ENCODE results near the gene DNAH3. TPM values are rescaled to one million over a fixed set of nuclear protein-coding genes. Genes with fewer than 3 reads are reported as not detected.

The DNAH3 gene
- total and polyA plus RNA-seq, 2 donors: 0.09 to 0.30 TPM

DNA sequence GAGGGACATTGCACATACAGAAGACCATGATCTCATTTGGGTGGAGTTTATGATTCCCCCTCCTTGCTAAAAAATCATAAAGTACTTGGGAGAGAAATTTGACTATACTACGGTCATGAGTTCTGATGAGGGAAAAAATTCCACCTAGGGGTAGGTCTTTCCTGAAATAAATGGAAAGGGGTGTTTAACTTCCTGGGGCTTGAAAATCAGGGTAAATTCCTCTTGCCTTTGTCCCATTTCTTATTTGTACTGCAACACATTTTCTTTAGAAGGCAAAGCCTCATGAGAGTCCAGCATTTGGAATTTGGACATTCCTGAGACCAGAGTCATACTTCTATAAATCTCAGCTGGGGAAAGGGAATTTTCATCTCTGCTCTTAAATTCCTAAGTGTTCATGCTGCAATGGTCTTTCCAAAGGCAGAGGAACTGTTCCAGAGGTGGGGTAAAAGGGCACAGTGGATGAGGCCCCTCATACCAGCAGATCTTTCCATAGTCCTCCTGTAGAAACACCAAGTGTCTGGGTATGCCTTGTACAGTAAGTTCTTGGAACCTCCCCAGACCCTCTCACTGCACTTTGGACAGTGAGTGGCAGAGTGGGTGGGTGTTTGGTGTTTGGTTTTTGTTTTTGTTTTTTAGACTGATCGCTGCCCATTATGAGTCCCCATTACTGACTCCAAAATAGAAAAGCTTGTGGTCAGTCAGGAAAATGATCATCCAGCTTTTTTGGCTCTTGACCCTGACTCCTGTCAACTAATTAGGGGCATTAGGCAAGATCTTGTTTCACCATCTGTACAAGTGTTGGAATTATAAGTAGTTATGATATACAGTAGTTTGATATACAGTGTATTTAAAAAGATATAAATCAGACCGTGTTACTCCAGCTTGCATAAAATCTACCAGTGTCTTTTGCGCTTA lies 244.0 kb downstream of the DNAH3 start:
- Histone ChIP-seq H3K36me3 (ENCODE audit: control insufficient read depth in 2 of 2, insufficient read depth in 2 of 2, low read length in 1 of 2) (no peaks in the 10 kb centered on the region), H3K27me3 (ENCODE audit: control insufficient read depth in 2 of 2, insufficient read depth in 1 of 2, low read length in 1 of 2) (no peaks in the 10 kb centered on the region), H3K27ac (ENCODE audit: low read depth in 1 of 2, low read length in 1 of 2) (no peak overlapping the region), H3K4me1 (ENCODE audit: control insufficient read depth in 2 of 2, insufficient read depth in 2 of 2, low read length in 2 of 2) (peaks cover 7 to 17% of the 10 kb centered on the region in 2 donors), H3K4me3 (ENCODE audit: low read length in 2 of 2) (no peak overlapping the region), H3K9me3 (ENCODE audit: control insufficient read depth in 2 of 2, insufficient read depth in 1 of 2, low read length in 1 of 2) (no peaks in the 10 kb centered on the region)
- WGBS: 95% methylated on average over 4 of the region's 4 CpGs
- no peak for DNase-seq (ENCODE audit: low read depth in 6 of 9, low spot score in 9 of 9)

DNA sequence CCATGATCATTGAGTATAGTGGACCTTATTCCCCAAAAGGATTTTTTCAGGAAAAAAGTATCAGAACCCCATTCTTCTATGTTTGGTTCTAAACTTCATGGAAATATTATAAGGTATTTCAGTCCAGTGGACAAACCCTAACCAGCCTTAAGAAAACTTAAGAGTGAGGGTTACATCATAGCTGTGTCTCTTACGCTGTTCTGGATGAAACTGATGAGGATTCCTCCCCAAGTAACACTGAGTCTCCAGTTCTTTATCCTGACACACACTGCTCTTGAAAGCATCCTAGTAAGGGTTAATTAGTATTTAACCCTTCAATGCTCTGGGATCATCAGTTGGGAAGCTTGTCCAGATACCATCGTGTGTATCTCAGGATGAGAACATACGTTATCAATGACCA lies 245.1 kb downstream of the DNAH3 start:
- WGBS: 95% methylated on average over 3 of the region's 3 CpGs
- Histone ChIP-seq H3K27ac (ENCODE audit: low read depth in 1 of 2, low read length in 1 of 2) (no peak overlapping the region), H3K4me1 (ENCODE audit: control insufficient read depth in 2 of 2, insufficient read depth in 2 of 2, low read length in 2 of 2) (peaks cover 12 to 17% of the 10 kb centered on the region in 2 donors), H3K27me3 (ENCODE audit: control insufficient read depth in 2 of 2, insufficient read depth in 1 of 2, low read length in 1 of 2) (no peaks in the 10 kb centered on the region), H3K4me3 (ENCODE audit: low read length in 2 of 2) (no peak overlapping the region), H3K36me3 (ENCODE audit: control insufficient read depth in 2 of 2, insufficient read depth in 2 of 2, low read length in 1 of 2) (no peaks in the 10 kb centered on the region), H3K9me3 (ENCODE audit: control insufficient read depth in 2 of 2, insufficient read depth in 1 of 2, low read length in 1 of 2) (no peaks in the 10 kb centered on the region)
- no peak for DNase-seq (ENCODE audit: low read depth in 6 of 9, low spot score in 9 of 9)

DNA sequence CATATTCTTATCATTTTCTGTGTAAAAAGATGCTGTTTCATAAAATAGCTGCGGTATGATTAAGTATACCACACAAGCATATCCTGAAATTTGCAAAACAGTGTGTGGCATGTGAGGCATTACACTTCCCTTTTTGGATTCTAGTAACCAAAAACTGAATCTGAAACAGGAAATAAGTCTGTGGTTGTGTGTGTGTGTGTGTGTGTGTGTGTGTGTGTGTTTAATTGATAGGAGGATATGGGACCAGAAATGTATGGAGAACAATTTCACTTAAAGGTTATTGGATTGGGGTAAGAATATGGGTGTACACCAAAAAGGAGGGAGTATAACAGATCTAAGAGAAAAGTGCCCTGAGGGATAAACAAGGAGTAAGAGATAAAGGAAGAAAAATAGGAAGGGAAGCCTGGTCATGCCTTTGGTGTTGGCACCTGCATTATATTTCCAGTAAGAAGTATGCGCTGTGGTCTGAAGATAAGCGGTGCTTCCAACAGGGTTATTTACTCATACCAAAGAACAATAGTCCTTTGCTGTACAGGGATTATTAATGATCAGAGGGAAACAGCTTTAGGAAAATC lies 246.1 kb downstream of the DNAH3 start:
- H3K4me1 ChIP-seq (ENCODE audit: control insufficient read depth in 2 of 2, insufficient read depth in 2 of 2, low read length in 2 of 2): peaks cover 12 to 19% of the 10 kb centered on the region in 2 donors

DNA sequence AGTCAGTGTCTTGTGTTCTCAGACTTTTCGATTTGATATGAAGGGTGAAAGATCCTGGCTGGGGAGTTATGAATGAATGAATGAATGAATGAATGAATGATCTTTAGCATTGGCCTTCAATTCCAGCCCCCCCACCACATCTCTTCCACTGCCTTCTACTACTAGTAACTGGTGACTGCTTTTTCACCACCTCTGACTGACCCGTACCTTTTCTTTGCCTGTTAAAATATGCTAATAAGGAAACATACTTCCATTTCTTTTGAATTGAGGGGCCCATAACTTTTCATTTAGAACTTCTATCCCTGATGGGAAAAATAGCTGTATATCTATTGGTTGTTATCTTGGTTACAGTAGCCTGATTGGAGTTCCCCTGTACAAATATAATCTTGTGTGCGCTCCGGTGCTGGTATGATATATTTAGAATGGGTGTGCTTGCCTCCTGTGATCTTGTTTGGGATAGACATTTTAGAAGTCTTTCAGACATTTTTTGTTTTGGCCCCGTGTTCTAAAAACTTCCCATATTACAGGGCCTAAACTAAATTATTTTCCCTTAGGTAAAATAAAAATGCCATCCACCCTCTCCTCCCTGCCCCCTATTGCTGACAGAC lies 246.6 kb downstream of the DNAH3 start:
- no peak for DNase-seq (ENCODE audit: low read depth in 6 of 9, low spot score in 9 of 9)
- H3K36me3 ChIP-seq (ENCODE audit: control insufficient read depth in 2 of 2, insufficient read depth in 2 of 2, low read length in 1 of 2): no peaks in the 10 kb centered on the region
- 37% methylated on average over 5 of the region's 5 CpGs for WGBS
- peak overlapping the region in 1 of 2 donors; percentile 67 for H3K27ac ChIP-seq (ENCODE audit: low read depth in 1 of 2, low read length in 1 of 2)
- no peaks in the 10 kb centered on the region for H3K27me3 ChIP-seq (ENCODE audit: control insufficient read depth in 2 of 2, insufficient read depth in 1 of 2, low read length in 1 of 2)
- no peaks in the 10 kb centered on the region for H3K9me3 ChIP-seq (ENCODE audit: control insufficient read depth in 2 of 2, insufficient read depth in 1 of 2, low read length in 1 of 2)
- H3K4me3 ChIP-seq (ENCODE audit: low read length in 2 of 2): no peak overlapping the region
- peaks cover 18 to 24% of the 10 kb centered on the region in 2 donors for H3K4me1 ChIP-seq (ENCODE audit: control insufficient read depth in 2 of 2, insufficient read depth in 2 of 2, low read length in 2 of 2)

More for the DNA sequence above, 246.1 kb downstream of the DNAH3 start:
- no peaks in the 10 kb centered on the region for H3K27me3 ChIP-seq (ENCODE audit: control insufficient read depth in 2 of 2, insufficient read depth in 1 of 2, low read length in 1 of 2)
- DNase-seq (ENCODE audit: low read depth in 6 of 9, low spot score in 9 of 9): peak in 4 of 9 donors; percentile 30 to 72 (median 35)
- no peaks in the 10 kb centered on the region for H3K9me3 ChIP-seq (ENCODE audit: control insufficient read depth in 2 of 2, insufficient read depth in 1 of 2, low read length in 1 of 2)
- WGBS: 7% methylated on average over 3 of the region's 3 CpGs
- peak overlapping the region in 1 of 2 donors; percentile 67 for H3K27ac ChIP-seq (ENCODE audit: low read depth in 1 of 2, low read length in 1 of 2)
- no peak overlapping the region for H3K4me3 ChIP-seq (ENCODE audit: low read length in 2 of 2)
- H3K36me3 ChIP-seq (ENCODE audit: control insufficient read depth in 2 of 2, insufficient read depth in 2 of 2, low read length in 1 of 2): no peaks in the 10 kb centered on the region

DNA sequence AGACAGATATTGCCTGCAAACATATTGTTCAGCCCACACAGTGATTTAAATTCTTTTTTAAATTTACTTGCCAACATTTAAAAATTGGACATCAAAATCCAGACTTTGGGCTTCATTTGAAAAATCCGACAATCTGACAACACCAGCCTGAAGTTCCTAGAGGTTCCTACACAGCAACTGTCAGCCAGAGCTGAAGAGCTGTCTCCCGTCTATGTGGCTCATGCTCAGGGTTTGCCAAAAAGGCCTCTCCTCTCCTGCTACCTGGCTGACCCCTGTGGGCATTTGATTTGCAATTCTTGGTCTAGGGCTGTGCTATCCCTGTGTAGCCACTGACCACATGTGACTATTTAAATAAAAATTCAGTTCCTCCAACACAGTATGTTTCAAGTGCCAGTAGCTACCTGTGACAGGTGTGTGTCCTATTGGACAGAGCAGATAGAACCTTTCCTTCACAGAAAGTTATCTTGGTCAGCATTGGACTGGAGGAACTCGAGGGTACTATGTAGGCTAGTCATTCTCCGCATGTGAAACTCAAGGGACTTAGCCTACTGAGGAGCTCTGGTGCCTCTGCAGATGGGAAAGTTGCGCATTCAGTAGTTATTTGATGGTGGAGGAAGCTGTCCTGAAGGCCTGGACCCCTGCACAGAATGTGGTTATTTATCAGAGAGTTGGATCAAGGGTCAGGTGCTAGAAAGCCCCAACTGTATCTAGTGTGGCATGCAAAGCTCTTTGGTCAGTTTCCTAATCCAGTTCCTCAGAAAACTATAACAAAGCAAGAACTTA lies 247.3 kb downstream of the DNAH3 start:
- Histone ChIP-seq H3K4me1 (ENCODE audit: control insufficient read depth in 2 of 2, insufficient read depth in 2 of 2, low read length in 2 of 2) (peaks cover 21 to 24% of the 10 kb centered on the region in 2 donors), H3K27ac (ENCODE audit: low read depth in 1 of 2, low read length in 1 of 2) (peak overlapping the region in 1 of 2 donors; percentile 36), H3K4me3 (ENCODE audit: low read length in 2 of 2) (no peak overlapping the region), H3K27me3 (ENCODE audit: control insufficient read depth in 2 of 2, insufficient read depth in 1 of 2, low read length in 1 of 2) (no peaks in the 10 kb centered on the region), H3K36me3 (ENCODE audit: control insufficient read depth in 2 of 2, insufficient read depth in 2 of 2, low read length in 1 of 2) (no peaks in the 10 kb centered on the region), H3K9me3 (ENCODE audit: control insufficient read depth in 2 of 2, insufficient read depth in 1 of 2, low read length in 1 of 2) (no peaks in the 10 kb centered on the region)
- DNase-seq (ENCODE audit: low read depth in 6 of 9, low spot score in 9 of 9): no peak
- WGBS: 92% methylated on average over 5 of the region's 5 CpGs

DNA sequence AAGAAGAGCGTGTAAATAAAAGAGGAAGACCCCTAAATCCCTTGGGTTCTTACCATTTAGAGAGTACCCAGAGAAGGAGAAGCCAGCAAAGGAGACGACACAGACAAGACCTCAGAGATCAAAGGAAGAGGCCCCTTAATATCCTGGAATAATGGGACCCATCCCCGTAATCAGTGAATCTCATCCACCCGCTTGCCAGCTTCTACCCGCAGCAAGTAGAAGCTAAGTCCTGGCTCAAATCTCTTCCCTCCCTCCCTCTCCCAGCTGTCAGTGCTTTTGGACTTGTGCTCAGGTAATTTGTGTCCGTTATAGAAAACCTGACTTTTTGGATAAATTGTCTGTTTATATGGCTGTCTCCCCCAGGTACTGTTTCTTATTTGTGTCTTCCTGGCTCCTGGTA lies 248.2 kb downstream of the DNAH3 start:
- no peak for DNase-seq (ENCODE audit: low read depth in 6 of 9, low spot score in 9 of 9)
- Histone ChIP-seq H3K36me3 (ENCODE audit: control insufficient read depth in 2 of 2, insufficient read depth in 2 of 2, low read length in 1 of 2) (no peaks in the 10 kb centered on the region), H3K27ac (ENCODE audit: low read depth in 1 of 2, low read length in 1 of 2) (no peak overlapping the region), H3K9me3 (ENCODE audit: control insufficient read depth in 2 of 2, insufficient read depth in 1 of 2, low read length in 1 of 2) (no peaks in the 10 kb centered on the region), H3K27me3 (ENCODE audit: control insufficient read depth in 2 of 2, insufficient read depth in 1 of 2, low read length in 1 of 2) (no peaks in the 10 kb centered on the region), H3K4me3 (ENCODE audit: low read length in 2 of 2) (no peak overlapping the region), H3K4me1 (ENCODE audit: control insufficient read depth in 2 of 2, insufficient read depth in 2 of 2, low read length in 2 of 2) (peaks cover 21 to 24% of the 10 kb centered on the region in 2 donors)
- WGBS: 95% methylated on average over 6 of the region's 6 CpGs

DNA sequence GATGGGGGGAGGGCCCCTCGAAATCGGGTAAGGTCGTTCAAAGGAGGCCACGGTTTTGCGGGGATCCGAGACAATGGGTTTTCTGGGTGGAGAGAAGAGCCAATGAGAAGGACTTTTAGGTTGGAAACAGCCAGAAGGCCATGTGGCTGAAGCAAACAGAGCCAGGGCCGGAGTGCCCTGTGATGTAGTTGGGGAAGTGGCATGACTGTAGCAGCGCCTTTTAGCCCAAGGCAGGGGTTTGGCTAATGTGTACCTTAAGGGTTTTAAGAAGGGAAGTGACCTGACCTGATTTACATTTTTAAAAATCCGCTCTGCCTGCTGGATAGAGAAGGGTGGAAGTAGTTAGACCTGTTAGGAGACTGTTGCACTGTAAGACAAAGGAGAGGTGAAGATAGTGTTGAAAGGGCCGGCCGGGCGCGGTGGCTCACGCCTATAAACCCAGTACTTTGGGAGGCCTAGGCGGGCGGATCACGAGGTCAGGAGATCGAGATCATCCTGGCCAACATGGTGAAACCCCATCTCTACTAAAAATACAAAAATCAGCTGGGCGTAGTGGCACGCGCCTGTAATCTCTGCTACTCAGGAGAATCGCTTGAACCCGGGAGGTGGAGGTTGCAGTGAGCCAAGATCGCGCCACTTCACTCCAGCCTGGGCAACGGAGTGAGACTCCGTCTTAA lies 249.1 kb downstream of the DNAH3 start:
- no peaks in the 10 kb centered on the region for H3K36me3 ChIP-seq (ENCODE audit: control insufficient read depth in 2 of 2, insufficient read depth in 2 of 2, low read length in 1 of 2)
- H3K27ac ChIP-seq (ENCODE audit: low read depth in 1 of 2, low read length in 1 of 2): peak overlapping the region; percentile 88 to 92
- DNase-seq (ENCODE audit: low read depth in 6 of 9, low spot score in 9 of 9): peak in 2 of 9 donors; percentile 8 to 9
- H3K4me3 ChIP-seq (ENCODE audit: low read length in 2 of 2): peak overlapping the region; percentile 82 to 92
- WGBS: 62% methylated on average over 27 of the region's 27 CpGs
- H3K9me3 ChIP-seq (ENCODE audit: control insufficient read depth in 2 of 2, insufficient read depth in 1 of 2, low read length in 1 of 2): no peaks in the 10 kb centered on the region
- no peaks in the 10 kb centered on the region for H3K27me3 ChIP-seq (ENCODE audit: control insufficient read depth in 2 of 2, insufficient read depth in 1 of 2, low read length in 1 of 2)
- peaks cover 21 to 24% of the 10 kb centered on the region in 2 donors for H3K4me1 ChIP-seq (ENCODE audit: control insufficient read depth in 2 of 2, insufficient read depth in 2 of 2, low read length in 2 of 2)

DNA sequence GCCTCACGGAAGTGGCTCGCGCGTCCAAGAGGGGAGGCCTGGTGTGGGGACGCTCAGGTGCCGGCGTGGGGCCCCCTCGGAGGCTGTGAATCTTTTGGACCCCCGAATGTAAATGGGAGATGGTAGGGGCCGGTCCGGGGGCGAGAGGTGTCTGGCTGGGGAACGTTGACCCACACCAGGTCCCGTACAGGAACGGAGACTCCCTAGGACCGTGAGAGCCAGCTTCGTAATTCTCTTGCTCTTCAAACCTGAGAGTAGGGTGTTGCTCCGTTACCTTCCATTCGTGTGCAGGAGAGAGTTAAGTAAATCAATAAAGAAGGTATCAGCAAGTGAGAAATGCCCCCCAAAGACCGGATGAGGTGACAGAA lies 249.6 kb downstream of the DNAH3 start:
- Histone ChIP-seq H3K36me3 (ENCODE audit: control insufficient read depth in 2 of 2, insufficient read depth in 2 of 2, low read length in 1 of 2) (peaks cover 0 to 2% of the 10 kb centered on the region in 2 donors), H3K4me1 (ENCODE audit: control insufficient read depth in 2 of 2, insufficient read depth in 2 of 2, low read length in 2 of 2) (peaks cover 21 to 24% of the 10 kb centered on the region in 2 donors), H3K27ac (ENCODE audit: low read depth in 1 of 2, low read length in 1 of 2) (peak overlapping the region; percentile 88 to 92), H3K9me3 (ENCODE audit: control insufficient read depth in 2 of 2, insufficient read depth in 1 of 2, low read length in 1 of 2) (no peaks in the 10 kb centered on the region), H3K4me3 (ENCODE audit: low read length in 2 of 2) (peak overlapping the region; percentile 82 to 92), H3K27me3 (ENCODE audit: control insufficient read depth in 2 of 2, insufficient read depth in 1 of 2, low read length in 1 of 2) (no peaks in the 10 kb centered on the region)
- peak in 2 of 9 donors; percentile 11 to 37 for DNase-seq (ENCODE audit: low read depth in 6 of 9, low spot score in 9 of 9)
- WGBS: under 1% methylated on average over 20 of the region's 20 CpGs
